HG03575 (cell line): ENCODE data around the gene EXOC4.
"Not testable (repeated sequence)": the region's sequence is repeated elsewhere in the genome, so short reads cannot be mapped to it uniquely, and the experiment has no call there.

Source experiments
- ATAC-seq: cut with Tn5 transposase; IDR thresholded peaks from one replicate; pipeline ENCODE4 v1.9.1; 2021; ENCODE audit not compliant: unreplicated experiment, insufficient number of reproducible peaks, low FRiP score; ENCODE audit errors: extremely low read depth

The EXOC4 gene

GRCh38 chr7:133303372-133303771 lies 50.5 kb downstream of the EXOC4 start:
- ATAC-seq = no peak

GRCh38 chr7:133303931-133304330 lies 51.1 kb downstream of the EXOC4 start:
- ATAC-seq = no peak

- ATAC-seq = no peak
Observed at GRCh38 chr7:133309333-133309732, 56.5 kb downstream of the EXOC4 start.

- ATAC-seq = no peak
Observed at GRCh38 chr7:133310232-133310862, 57.5 kb downstream of the EXOC4 start.

GRCh38 chr7:133313575-133313974 lies 60.7 kb downstream of the EXOC4 start:
- ATAC-seq = no peak

- no peak for ATAC-seq
Observed at GRCh38 chr7:133314084-133314483, 61.2 kb downstream of the EXOC4 start.

GRCh38 chr7:133315332-133316040 lies 62.6 kb downstream of the EXOC4 start:
- no peak for ATAC-seq

- ATAC-seq = no peak
Observed at GRCh38 chr7:133319842-133320241, 67.0 kb downstream of the EXOC4 start.

GRCh38 chr7:133320891-133321290 lies 68.0 kb downstream of the EXOC4 start:
- no peak for ATAC-seq

GRCh38 chr7:133321366-133321765 lies 68.5 kb downstream of the EXOC4 start:
- not testable (repeated sequence) for ATAC-seq

- not testable (repeated sequence) for ATAC-seq
Observed at GRCh38 chr7:133326745-133327144, 73.9 kb downstream of the EXOC4 start.

- not testable (repeated sequence) for ATAC-seq
Observed at GRCh38 chr7:133328021-133328420, 75.1 kb downstream of the EXOC4 start.

- no peak for ATAC-seq
Observed at GRCh38 chr7:133330085-133330484, 77.2 kb downstream of the EXOC4 start.

- no peak for ATAC-seq
Observed at GRCh38 chr7:133331861-133332260, 79.0 kb downstream of the EXOC4 start.

GRCh38 chr7:133339772-133340171 lies 86.9 kb downstream of the EXOC4 start:
- ATAC-seq = no peak

- no peak for ATAC-seq
Observed at GRCh38 chr7:133344275-133344674, 91.4 kb downstream of the EXOC4 start.

- ATAC-seq = no peak
Observed at GRCh38 chr7:133345690-133346421, 93.0 kb downstream of the EXOC4 start.

- ATAC-seq = no peak
Observed at GRCh38 chr7:133348250-133348649, 95.4 kb downstream of the EXOC4 start.

GRCh38 chr7:133349101-133349500 lies 96.2 kb downstream of the EXOC4 start:
- no peak for ATAC-seq

- ATAC-seq = no peak
Observed at GRCh38 chr7:133352430-133352829, 99.6 kb downstream of the EXOC4 start.
